ENCODE measurements around the gene MAN1A2. TPM values are rescaled to one million over a fixed set of nuclear protein-coding genes. Genes with fewer than 3 reads are reported as not detected.

MAN1A2 gene
- total and polyA plus RNA-seq, 9 of the 15 experiments (the other 6 are each of a cell fraction or from before 2014, with no cell fraction given): 4.2 to 38.4 (median 18.7) TPM

- TF ChIP-seq MGA (IDR thresholded peaks at IDR 0.05): no peak
- 0 out of 2 replicates have a peak, but pooled peaks have one; percentile 66 for TF ChIP-seq MXI1 (IDR thresholded peaks at IDR 0.05; ENCODE audit: low read depth, low read length)
- no peak for TF ChIP-seq ZNF77 (CRISPR knock-in tag; IDR thresholded peaks at IDR 0.05)
- TF ChIP-seq HNRNPLL (IDR thresholded peaks at IDR 0.05; ENCODE audit: low read depth, low read length, poor library complexity, severe bottlenecking): peak; percentile 88
- peak; percentile 76 for TF ChIP-seq PKNOX1 (IDR thresholded peaks at IDR 0.05)
- no peak for TF ChIP-seq RBM39 (optimal IDR thresholded peaks at IDR 0.05; ENCODE audit: low read depth, low read length)
- 0 out of 2 replicates have a peak, but pooled peaks have one; percentile 28 for TF ChIP-seq ZKSCAN1 (IDR thresholded peaks at IDR 0.05; ENCODE audit: low read depth, low read length)
- TF ChIP-seq SRSF7 (optimal IDR thresholded peaks at IDR 0.05; ENCODE audit: low read depth, low read length): no peak
- peak; percentile 45; the same call in 1 of the 2 replicates for TF ChIP-seq L3MBTL2 (IDR thresholded peaks at IDR 0.05)
- peak; percentile 66 to 71; a peak in 1 of 4 replicates for TF ChIP-seq FOXK2 (conservative IDR thresholded peaks at IDR 0.05 in 1 of 2, IDR thresholded peaks at IDR 0.05 in 1 of 2; ENCODE audit: low read depth in 2 of 2)
- no peak for TF ChIP-seq MED1 (CRISPR knock-in tag; IDR thresholded peaks at IDR 0.05; ENCODE audit: borderline replicate concordance)
- no peak for TF ChIP-seq ZNF830 (CRISPR knock-in tag; IDR thresholded peaks at IDR 0.05)
- 0 out of 2 replicates have a peak, but pooled peaks have one; percentile 30 for TF ChIP-seq HDAC2 (IDR thresholded peaks at IDR 0.05)
- TF ChIP-seq HNRNPH1 (optimal IDR thresholded peaks at IDR 0.05; ENCODE audit: low read depth, low read length): no peak
- TF ChIP-seq RHOXF2B (CRISPR knock-in tag; conservative IDR thresholded peaks at IDR 0.05): no peak
Measured at GRCh38 chr1:117367046-117368025, at the start of gene MAN1A2 (continued).

Measured in K562 (cell line).